GM15510 (cell line): ENCODE data around the gene DCUN1D1.

Source experiments
- POLR2A ChIP-seq: IDR thresholded peaks from 3 replicates; pipeline ENCODE4 v1.6.1; 2011; ENCODE audit warnings: borderline replicate concordance; ENCODE audit not compliant: insufficient read length; ENCODE audit errors: extremely low read depth

The DCUN1D1 gene

GRCh38 chr3:182980204-182981037 lies at the start of gene DCUN1D1:
DCUN1D1 (minus strand) TSS chr3:182980538; CDS start chr3:182980489, 49 bp downstream.
- TF ChIP-seq POLR2A, result peak; percentile 74

- no peak for TF ChIP-seq POLR2A
Measured at GRCh38 chr3:183028416-183028815, 48.1 kb upstream of the DCUN1D1 start.

- no peak for TF ChIP-seq POLR2A
Measured at GRCh38 chr3:183027276-183027675, 46.9 kb upstream of the DCUN1D1 start.

- no peak for TF ChIP-seq POLR2A
Measured at GRCh38 chr3:183022936-183023516, 42.7 kb upstream of the DCUN1D1 start.

GRCh38 chr3:183018421-183019192 lies 38.3 kb upstream of the DCUN1D1 start:
- TF ChIP-seq POLR2A, result no peak

GRCh38 chr3:183015185-183015584 lies 34.8 kb upstream of the DCUN1D1 start:
- TF ChIP-seq POLR2A, result no peak

- TF ChIP-seq POLR2A, result no peak
Measured at GRCh38 chr3:183013856-183014255, 33.5 kb upstream of the DCUN1D1 start.

GRCh38 chr3:183013074-183013473 lies 32.7 kb upstream of the DCUN1D1 start:
- no peak for TF ChIP-seq POLR2A

- TF ChIP-seq POLR2A, result no peak
Measured at GRCh38 chr3:183008800-183009199, 28.5 kb upstream of the DCUN1D1 start.

GRCh38 chr3:183008303-183008702 lies 28.0 kb upstream of the DCUN1D1 start:
- TF ChIP-seq POLR2A, result no peak

- TF ChIP-seq POLR2A, result no peak
Measured at GRCh38 chr3:183006396-183007002, 26.2 kb upstream of the DCUN1D1 start.

GRCh38 chr3:182999767-183000166 lies 19.4 kb upstream of the DCUN1D1 start:
- no peak for TF ChIP-seq POLR2A

GRCh38 chr3:182989566-182989965 lies 9.2 kb upstream of the DCUN1D1 start:
- no peak for TF ChIP-seq POLR2A

GRCh38 chr3:182986021-182986420 lies 5.7 kb upstream of the DCUN1D1 start:
- TF ChIP-seq POLR2A, result no peak

GRCh38 chr3:182983876-182984275 lies 3.5 kb upstream of the DCUN1D1 start:
- no peak for TF ChIP-seq POLR2A
